Brain microvascular endothelial cell (primary cell): Measurements from ENCODE around the gene PLPP6.

Experiments
- DNase-seq: peaks from one replicate; pipeline ENCODE4 v3.0.0-alpha.2; 2020
- H3K27ac ChIP-seq: fragments of 250-450 bp; sonication (Bioruptor Pico); 2 replicates; pipeline ENCODE4 v1.5.1; 2020; ENCODE audit warnings: mild to moderate bottlenecking, moderate library complexity
- H3K27me3 ChIP-seq: fragments of 250-450 bp; sonication (Bioruptor Pico); replicated peaks from 2 replicates; pipeline ENCODE4 v1.5.1; 2020; ENCODE audit warnings: mild to moderate bottlenecking
- H3K36me3 ChIP-seq: fragments of 250-450 bp; sonication (Bioruptor Pico); replicated peaks from 2 replicates; pipeline ENCODE4 v1.5.1; 2020; ENCODE audit warnings: mild to moderate bottlenecking
- H3K4me3 ChIP-seq: 2 replicates; pipeline ENCODE4 v1.5.1; 2011; ENCODE audit warnings: low read depth, mild to moderate bottlenecking, control low read depth, low read length, moderate library complexity
- in situ Hi-C: cut with HindIII; loops from 2 replicates; pipeline ENCODE4 v1.10.0; 2017; ENCODE audit warnings: low sequenced_read_pairs, low pct_ligation_motif_present
- TF ChIP-seq, protein P1 (sequence below): IDR thresholded peaks from 2 replicates; pipeline ENCODE4 v1.5.1; 2011; ENCODE audit warnings: low read depth, mild to moderate bottlenecking, moderate library complexity, low read length, control low read depth, inconsistent platforms; ENCODE audit errors: missing control alignments

Gene PLPP6

DNA sequence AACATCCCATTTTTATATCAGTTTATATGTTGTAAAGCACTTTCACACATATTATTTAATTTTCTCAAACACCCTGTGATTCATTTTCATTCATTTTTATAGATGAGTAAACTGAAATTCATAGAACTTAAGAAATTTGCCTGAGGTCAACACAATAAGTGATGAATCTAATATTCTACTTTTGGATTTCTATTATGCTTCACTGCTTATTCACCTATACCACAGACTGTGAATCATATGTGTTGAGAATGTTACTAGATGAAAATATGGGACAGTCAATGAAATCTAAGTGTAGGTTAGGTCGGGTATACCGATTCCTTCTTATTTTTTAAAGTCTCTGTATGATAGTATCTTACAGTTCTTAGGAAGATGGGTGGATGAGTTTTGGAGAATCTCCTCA lies 42.0 kb downstream of the PLPP6 start:
- no peak overlapping the region for H3K27ac ChIP-seq
- in situ Hi-C loops, result no loop called here
- no peak overlapping the region for H3K4me3 ChIP-seq
- TF ChIP-seq, protein P1, sequence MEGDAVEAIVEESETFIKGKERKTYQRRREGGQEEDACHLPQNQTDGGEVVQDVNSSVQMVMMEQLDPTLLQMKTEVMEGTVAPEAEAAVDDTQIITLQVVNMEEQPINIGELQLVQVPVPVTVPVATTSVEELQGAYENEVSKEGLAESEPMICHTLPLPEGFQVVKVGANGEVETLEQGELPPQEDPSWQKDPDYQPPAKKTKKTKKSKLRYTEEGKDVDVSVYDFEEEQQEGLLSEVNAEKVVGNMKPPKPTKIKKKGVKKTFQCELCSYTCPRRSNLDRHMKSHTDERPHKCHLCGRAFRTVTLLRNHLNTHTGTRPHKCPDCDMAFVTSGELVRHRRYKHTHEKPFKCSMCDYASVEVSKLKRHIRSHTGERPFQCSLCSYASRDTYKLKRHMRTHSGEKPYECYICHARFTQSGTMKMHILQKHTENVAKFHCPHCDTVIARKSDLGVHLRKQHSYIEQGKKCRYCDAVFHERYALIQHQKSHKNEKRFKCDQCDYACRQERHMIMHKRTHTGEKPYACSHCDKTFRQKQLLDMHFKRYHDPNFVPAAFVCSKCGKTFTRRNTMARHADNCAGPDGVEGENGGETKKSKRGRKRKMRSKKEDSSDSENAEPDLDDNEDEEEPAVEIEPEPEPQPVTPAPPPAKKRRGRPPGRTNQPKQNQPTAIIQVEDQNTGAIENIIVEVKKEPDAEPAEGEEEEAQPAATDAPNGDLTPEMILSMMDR, result no peak
- no peak for DNase-seq
- no peaks in the 10 kb centered on the region for H3K27me3 ChIP-seq
- H3K36me3 ChIP-seq, result peaks cover 8% of the 10 kb centered on the region

DNA sequence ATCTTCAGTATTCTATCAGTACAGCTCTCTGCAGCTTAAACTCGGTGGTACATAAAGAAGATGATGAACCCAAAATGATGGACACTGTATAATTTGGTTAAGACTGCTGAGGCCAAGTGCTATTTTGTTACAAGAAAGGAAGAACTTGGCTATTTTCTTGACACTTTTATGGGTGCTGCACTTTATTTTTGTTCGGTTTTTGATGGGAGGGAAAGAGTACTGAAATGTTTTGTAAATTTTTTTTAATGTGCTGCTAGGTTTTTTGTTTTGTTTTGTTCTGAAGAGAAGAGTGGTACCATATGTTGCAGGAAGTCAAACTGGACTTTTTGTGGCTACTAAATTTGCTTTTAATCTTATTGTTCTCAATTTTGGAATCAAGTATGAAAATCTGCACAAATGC lies 43.9 kb downstream of the PLPP6 start:
- DNase-seq, result no peak
- H3K36me3 ChIP-seq, result peaks cover 4% of the 10 kb centered on the region
- H3K27ac ChIP-seq, result no peak overlapping the region
- in situ Hi-C loops, result no loop called here
- no peaks in the 10 kb centered on the region for H3K27me3 ChIP-seq
- TF ChIP-seq, protein P1, result no peak
- no peak overlapping the region for H3K4me3 ChIP-seq

DNA sequence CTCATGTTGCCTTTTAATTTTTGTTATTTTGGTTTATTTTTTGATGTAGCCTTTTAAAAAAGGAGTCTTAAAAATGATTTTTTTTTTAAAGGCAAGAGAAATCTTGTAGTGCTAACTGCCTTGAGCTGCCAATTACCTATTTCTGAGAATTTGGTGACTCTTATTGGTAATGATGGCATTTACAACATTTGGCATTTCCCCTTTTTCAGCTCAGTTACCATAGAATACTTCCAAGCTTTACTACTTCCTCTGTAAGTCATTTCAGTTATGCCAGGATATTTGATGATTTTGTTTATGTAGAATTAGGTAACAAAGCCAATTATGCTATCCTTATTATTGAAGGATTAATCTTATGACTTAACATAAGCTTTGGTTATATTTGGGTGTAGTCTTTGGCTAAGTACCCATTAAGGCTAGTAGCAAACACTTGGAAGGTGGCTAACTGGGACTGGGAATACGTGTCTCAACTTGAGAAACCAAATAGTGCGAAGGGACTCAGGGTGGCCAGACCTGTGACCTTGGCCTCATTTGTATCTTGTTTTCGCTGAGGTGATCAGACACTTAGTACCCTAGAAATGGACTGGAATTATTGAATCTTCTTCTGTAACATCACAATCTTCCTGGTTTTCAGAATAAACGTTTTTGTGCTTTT lies 45.0 kb downstream of the PLPP6 start:
- H3K36me3 ChIP-seq, result peaks cover 3% of the 10 kb centered on the region
- no peak overlapping the region for H3K27ac ChIP-seq
- no peaks in the 10 kb centered on the region for H3K27me3 ChIP-seq
- in situ Hi-C loops, result no loop called here
- no peak for DNase-seq
- TF ChIP-seq, protein P1, result no peak
- H3K4me3 ChIP-seq, result no peak overlapping the region

DNA sequence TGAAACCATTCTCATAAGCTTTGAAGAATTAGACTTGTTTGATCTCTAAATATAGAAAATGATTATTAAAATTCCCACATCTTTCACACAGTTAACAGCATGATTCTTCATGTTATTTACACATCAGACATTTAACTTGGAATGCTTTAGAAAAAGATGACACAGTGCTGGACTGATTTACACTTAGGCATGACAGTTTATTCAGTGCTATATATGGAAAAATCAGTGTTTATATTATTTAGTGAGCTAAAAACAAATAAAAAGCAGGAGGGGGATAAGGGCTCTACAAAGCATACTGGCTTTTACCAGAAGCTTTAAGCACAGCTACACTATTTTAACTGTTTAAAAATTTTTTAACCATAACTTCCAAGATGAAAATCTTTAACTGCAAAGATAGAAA lies 47.3 kb downstream of the PLPP6 start:
- no peaks in the 10 kb centered on the region for H3K36me3 ChIP-seq
- no peak for DNase-seq
- no peak overlapping the region for H3K27ac ChIP-seq
- no peaks in the 10 kb centered on the region for H3K27me3 ChIP-seq
- TF ChIP-seq, protein P1, result no peak
- H3K4me3 ChIP-seq, result no peak overlapping the region
- in situ Hi-C loops, result no loop called here

DNA sequence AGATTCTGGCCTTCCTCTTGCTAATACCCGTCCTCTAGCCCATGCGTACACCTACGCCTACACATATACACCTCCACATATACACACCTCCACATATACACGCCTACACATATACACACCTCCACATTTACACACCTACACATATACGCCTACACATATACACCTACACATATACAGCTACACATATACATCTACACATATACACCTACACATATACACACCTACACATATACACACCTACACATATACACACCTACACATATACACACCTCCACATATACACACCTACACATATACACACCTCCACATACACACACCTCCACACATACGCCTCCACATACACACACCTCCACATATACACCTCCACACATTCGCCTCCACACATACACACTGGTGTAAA lies 51.8 kb downstream of the PLPP6 start:
- Histone ChIP-seq H3K4me3 (no peak overlapping the region), H3K27me3 (no peaks in the 10 kb centered on the region), H3K27ac (no peak overlapping the region), H3K36me3 (peaks cover 9% of the 10 kb centered on the region)
- no peak for DNase-seq
- TF ChIP-seq, protein P1, result no peak
- in situ Hi-C loops, result no loop called here
